HCT116 (cell line): ENCODE measurements around the gene METTL24.

Experiments
- CTCF ChIP-seq, 3 experiments: fragments of 200-600 bp in 1 of 3; sonication (generic) in 1 of 3; IDR thresholded peaks in 2 of 3; conservative IDR thresholded peaks in 1 of 3; 2 replicates each; pipeline ENCODE4 v1.5.1; 2012 to 2017; ENCODE audit warnings: low read depth in 2 of 3, low read length in 2 of 3, antibody characterized with exemption in 1 of 3, borderline replicate concordance in 1 of 3, control low read depth in 1 of 3, mild to moderate bottlenecking in 1 of 3, mixed read lengths in 1 of 3, mixed run types in 1 of 3, moderate library complexity in 1 of 3; ENCODE audit not compliant: insufficient read depth in 1 of 3
- REST ChIP-seq: IDR thresholded peaks from 2 replicates; pipeline ENCODE4 v1.6.1; 2012; ENCODE audit warnings: low read depth
- YY1 ChIP-seq: IDR thresholded peaks from 2 replicates; pipeline ENCODE4 v1.6.1; 2011; ENCODE audit warnings: low read length, low read depth, moderate library complexity, mild to moderate bottlenecking; ENCODE audit not compliant: insufficient replicate concordance; ENCODE audit errors: extremely low read depth

- TF ChIP-seq CTCF (IDR thresholded peaks at IDR 0.05 in 2 of 3, conservative IDR thresholded peaks at IDR 0.05 in 1 of 3; ENCODE audit: borderline replicate concordance in 1 of 3, insufficient read depth in 1 of 3, low read depth in 2 of 3, low read length in 2 of 3): no peak
- TF ChIP-seq REST: no peak
- no peak for TF ChIP-seq YY1
Observed at GRCh38 chr6:110327391-110327790, 30.8 kb downstream of the METTL24 start.
